A549 (cell line): ENCODE data around the gene FAM219A. TPM values are rescaled to one million over a fixed set of nuclear protein-coding genes. Genes with fewer than 3 reads are reported as not detected.

Source experiments
- ATAC-seq, 2 experiments: fragments of 200-7000 bp in 1 of 2; fragments of >200 bp in 1 of 2; cut with Nextera tagmentation in 1 of 2; cut with Tn5 transposase in 1 of 2; 3 replicates each; pipeline versions ENCODE4 v1.8.0 to v1.9.1; 2018 to 2020; ENCODE audit warnings: mild to moderate bottlenecking in 1 of 2, moderate library complexity in 1 of 2
- CTCF ChIA-PET: fragments of 300-600 bp; sonication (Branson Sonifier 250); formaldehyde crosslinking; extraction: SDS; loops from one replicate; lab custom pipeline; 2021; ENCODE audit warnings: antibody characterized with exemption, inconsistent platforms; lab: Yijun Ruan, JAX
- POLR2A ChIA-PET: fragments of 350-600 bp; formaldehyde crosslinking; extraction: SDS; loops from one replicate; lab custom pipeline; 2021; ENCODE audit warnings: antibody characterized with exemption, inconsistent platforms; lab: Yijun Ruan, JAX
- DNase-seq, 2 experiments: peaks; one replicate each; pipeline versions ENCODE4 v3.0.0 to v3.0.0-alpha.2; 2011 to 2016; ENCODE audit warnings: low read depth in 1 of 2, low spot score in 1 of 2
- FAIRE-seq: peaks from 2 replicates; lab custom pipeline; 2011; peaks lifted over from hg19 to GRCh38; lab: Jason Lieb, UNC
- H3K27ac ChIP-seq, 2 experiments: fragments of >200 bp; sonication (Bioruptor Twin); formaldehyde crosslinking; 3 replicates each; pipeline ENCODE4 v1.5.1; 2016 to 2017
- H3K4me1 ChIP-seq: fragments of >200 bp; sonication (Bioruptor Twin); formaldehyde crosslinking; 3 replicates; pipeline ENCODE4 v1.6.1; 2016
- H3K4me2 ChIP-seq: fragments of >200 bp; sonication (Bioruptor Twin); formaldehyde crosslinking; 3 replicates; pipeline ENCODE4 v1.6.1; 2016
- H3K4me3 ChIP-seq: fragments of >200 bp; sonication (Bioruptor Twin); formaldehyde crosslinking; 3 replicates; pipeline ENCODE4 v1.5.1; 2016
- H3K9me3 ChIP-seq: fragments of >200 bp; sonication (Bioruptor Twin); formaldehyde crosslinking; 3 replicates; pipeline ENCODE4 v1.6.1; 2016
- ATOH8 ChIP-seq: fragments of 250-450 bp; sonication (Bioruptor Pico); IDR thresholded peaks from 2 replicates; pipeline ENCODE4 v1.5.0; 2020; ENCODE audit warnings: low read depth, mild to moderate bottlenecking, moderate library complexity
- BHLHE40 ChIP-seq: IDR thresholded peaks from 2 replicates; pipeline ENCODE4 v1.6.1; 2012; ENCODE audit warnings: low read depth, low read length, inconsistent platforms
- CHD2 ChIP-seq: fragments of 150-350 bp; IDR thresholded peaks from 2 replicates; pipeline ENCODE4 v1.6.1; 2014; ENCODE audit warnings: low read length; ENCODE audit not compliant: partially characterized antibody
- CHD4 ChIP-seq: fragments of 200-600 bp; sonication (generic); IDR thresholded peaks from 2 replicates; pipeline ENCODE4 v1.6.1; 2016; ENCODE audit warnings: antibody characterized with exemption, mild to moderate bottlenecking, borderline replicate concordance
- CTCF ChIP-seq: fragments of >200 bp; sonication (Bioruptor Twin); formaldehyde crosslinking; IDR thresholded peaks from 3 replicates; pipeline ENCODE4 v1.5.1; 2016
- EP300 ChIP-seq, 2 experiments: fragments of >200 bp; sonication (Bioruptor Twin); formaldehyde crosslinking; IDR thresholded peaks; 2 replicates in 1 of 2; 3 replicates in 1 of 2; pipeline ENCODE4 v1.6.1; 2016 to 2017
- FOSB ChIP-seq: fragments of 250-450 bp; sonication (Bioruptor Pico); IDR thresholded peaks from 2 replicates; pipeline ENCODE4 v1.5.0; 2020; ENCODE audit warnings: mild to moderate bottlenecking, moderate library complexity
- FOSL2 ChIP-seq, 2 experiments: fragments of 450-650 bp in 1 of 2; fragments of >200 bp in 1 of 2; sonication (Bioruptor Twin) in 1 of 2; formaldehyde crosslinking; IDR thresholded peaks; 2 replicates each; pipeline versions ENCODE4 v1.5.0 to v1.6.1; 2016 to 2020; ENCODE audit warnings: mild to moderate bottlenecking in 1 of 2, moderate library complexity in 1 of 2
- FOXS1 ChIP-seq: fragments of 250-450 bp; sonication (Bioruptor Pico); IDR thresholded peaks from 2 replicates; pipeline ENCODE4 v1.5.0; 2020; ENCODE audit warnings: mild to moderate bottlenecking, moderate library complexity
- HEYL ChIP-seq: fragments of 250-450 bp; sonication (Bioruptor Pico); IDR thresholded peaks from 2 replicates; pipeline ENCODE4 v1.8.0; 2021; ENCODE audit warnings: mild to moderate bottlenecking, moderate library complexity
- JUNB ChIP-seq: fragments of >200 bp; sonication (Bioruptor Twin); formaldehyde crosslinking; IDR thresholded peaks from 2 replicates; pipeline ENCODE4 v1.6.1; 2016
- KDM1A ChIP-seq: fragments of 200-600 bp; sonication (generic); IDR thresholded peaks from 2 replicates; pipeline ENCODE4 v1.6.1; 2016; ENCODE audit warnings: low read depth, mild to moderate bottlenecking
- KDM5A ChIP-seq: fragments of 200-600 bp; sonication (generic); IDR thresholded peaks from 2 replicates; pipeline ENCODE4 v1.6.1; 2016; ENCODE audit warnings: antibody characterized with exemption, mild to moderate bottlenecking
- NFE2L2 ChIP-seq: fragments of 150-350 bp; conservative IDR thresholded peaks from 2 replicates; pipeline ENCODE4 v1.6.1; 2014; ENCODE audit warnings: low read length
- NR3C1 ChIP-seq: fragments of >200 bp; sonication (Bioruptor Twin); formaldehyde crosslinking; IDR thresholded peaks from 3 replicates; pipeline ENCODE4 v1.6.1; 2017
- SMC3 ChIP-seq: fragments of >200 bp; sonication (Bioruptor Twin); formaldehyde crosslinking; IDR thresholded peaks from 3 replicates; pipeline ENCODE4 v1.6.1; 2018; ENCODE audit warnings: inconsistent platforms
- ZFP36 ChIP-seq: fragments of 450-650 bp; IDR thresholded peaks from 2 replicates; pipeline ENCODE4 v1.6.1; 2014; ENCODE audit warnings: borderline replicate concordance; ENCODE audit not compliant: partially characterized antibody
- ZNF302 ChIP-seq: fragments of 250-450 bp; sonication (Bioruptor Pico); IDR thresholded peaks from 2 replicates; pipeline ENCODE4 v1.9.0; 2021; ENCODE audit warnings: inconsistent platforms, mild to moderate bottlenecking, moderate library complexity
- ZSCAN20 ChIP-seq: fragments of 250-450 bp; sonication (Bioruptor Pico); IDR thresholded peaks from 2 replicates; pipeline ENCODE4 v1.8.0; 2022; ENCODE audit warnings: mild to moderate bottlenecking, moderate library complexity
- WGBS: methylation state at CpG from one replicate; pipeline ENCODE4 v1.1.6; 2017; ENCODE audit errors: missing lambda C conversion rate; 5-methylcytosine and 5-hydroxymethylcytosine counted together
- polyA plus RNA-seq, 4 experiments: library from polyadenylated mRNA; depleted of rRNA in 3 of 4; stranded (reverse); fragments of >200 nt; fragmentation: RNase III in 1 of 4; extraction: RNeasy Plus Mini Kit Qiagen cat#74134 plus additional on column Dnase treatment in 1 of 4; gene quantifications; 2 replicates in 3 of 4; 3 replicates in 1 of 4; pipeline ENCODE4 v1.2.3, GENCODE V29; 2011 to 2017

Gene FAM219A
- polyA plus RNA-seq, 2 of the 4 experiments (the other 2 are of a cell fraction), result 8.1 to 15.3 TPM

- H3K4me1 ChIP-seq, result no peaks in the 10 kb centered on the region
Observed at GRCh38 chr9:34409154-34409553, 49.2 kb downstream of the FAM219A start.

GRCh38 chr9:34408173-34408572 is 50.2 kb downstream of the FAM219A start:
- ChIA-PET CTCF (interaction anchor here (0.7 to 2.8 kb wide), 5 partner anchors 9 to 184 kb away, joined by 3 to 14 read pairs (median 4); no protein-coding TSS in a partner anchor), POLR2A (no interaction called here)
- ATAC-seq, result no peak
- Histone ChIP-seq H3K4me2 (no peak overlapping the region), H3K27ac (no peak overlapping the region), H3K9me3 (no peaks in the 10 kb centered on the region), H3K4me1 (0 out of 3 replicates have a peak, but pooled peaks cover 3% of the 10 kb centered on the region), H3K4me3 (no peak overlapping the region)
- FAIRE-seq, result no peak
- no peak for DNase-seq
- TF ChIP-seq SMC3 (no peak), CHD2 (no peak), FOSB (CRISPR knock-in tag) (no peak)
- WGBS, result 90% methylated on average over 1 of the region's 1 CpG

More at GRCh38 chr9:34409154-34409553, 49.2 kb downstream of the FAM219A start:
- no peak for FAIRE-seq
- ChIA-PET CTCF (interaction anchor here (0.8 to 2.8 kb wide), 12 partner anchors 8 to 225 kb away, joined by 3 to 14 read pairs (median 4); a partner anchor contains a TSS), POLR2A (no interaction called here)
- Histone ChIP-seq H3K4me3 (no peak overlapping the region), H3K9me3 (no peaks in the 10 kb centered on the region), H3K27ac (no peak overlapping the region), H3K4me2 (no peak overlapping the region)
- TF ChIP-seq ZNF302, result no peak
- TF ChIP-seq NR3C1, result no peak
- TF ChIP-seq KDM1A, result no peak
- no peak for TF ChIP-seq JUNB
- TF ChIP-seq EP300 (IDR thresholded peaks at IDR 0.05), result no peak
- TF ChIP-seq ZSCAN20 (CRISPR knock-in tag), result no peak
- no peak for TF ChIP-seq KDM5A
- no peak for TF ChIP-seq FOXS1 (CRISPR knock-in tag)
- no peak for TF ChIP-seq NFE2L2
- no peak for TF ChIP-seq ZFP36
- TF ChIP-seq FOSL2 (IDR thresholded peaks at IDR 0.05), result no peak
- TF ChIP-seq FOSL2 (CRISPR knock-in tag; IDR thresholded peaks at IDR 0.05), result no peak
- no peak for TF ChIP-seq ATOH8
- TF ChIP-seq CHD4, result no peak
- WGBS, result 89% methylated on average over 2 of the region's 2 CpGs
- ATAC-seq, result no peak
- DNase-seq, result no peak

GRCh38 chr9:34406219-34406618 is 52.2 kb downstream of the FAM219A start:
- FAIRE-seq, result no peak
- 84% methylated on average over 1 of the region's 1 CpG for WGBS

More at GRCh38 chr9:34406219-34406618, 52.2 kb downstream of the FAM219A start:
- no peak overlapping the region for H3K4me2 ChIP-seq
- H3K4me1 ChIP-seq, result 0 out of 3 replicates have a peak, but pooled peaks cover 3% of the 10 kb centered on the region
- no peak overlapping the region for H3K27ac ChIP-seq
- ChIA-PET CTCF (interaction anchor here (3.1 to 4.4 kb wide), 4 partner anchors 29 to 186 kb away, joined by 34 to 50 read pairs (median 45); partner anchors contain the start of gene MYORG), POLR2A (no interaction called here)
- DNase-seq (no peak), ATAC-seq (no peak)
- TF ChIP-seq CTCF (no peak), BHLHE40 (no peak), HEYL (no peak)
- no peak overlapping the region for H3K4me3 ChIP-seq
- H3K9me3 ChIP-seq, result no peaks in the 10 kb centered on the region
